Stimulated activated CD4-positive, alpha-beta T cell treated with anti-CD3 and anti-CD28 coated beads, TNF-alpha, amount 100 ng/mL, for 24 hours (primary cell): ENCODE measurements around the gene GATM.
"Not testable (repeated sequence)": the region's sequence is repeated elsewhere in the genome, so short reads cannot be mapped to it uniquely, and the experiment has no call there.

ENCODE experiments used
- DNase-seq, 3 experiments: peaks; one replicate each; pipeline ENCODE4 v3.0.0-alpha.2; 2020; ENCODE audit warnings: low read depth in 3 of 3

GATM gene

GRCh38 chr15:45387380-45388007 lies 9.2 kb upstream of the GATM start:
- DNase-seq, result no peak

- DNase-seq, result no peak
Observed at GRCh38 chr15:45386974-45387373, 8.6 kb upstream of the GATM start.

- no peak for DNase-seq
Observed at GRCh38 chr15:45386420-45386819, 8.1 kb upstream of the GATM start.

GRCh38 chr15:45385590-45385989 lies 7.2 kb upstream of the GATM start:
- DNase-seq, result no peak

GRCh38 chr15:45384700-45385099 lies 6.4 kb upstream of the GATM start:
- no peak for DNase-seq

- no peak for DNase-seq
Observed at GRCh38 chr15:45378913-45379262, 544 bp upstream of the GATM start.

- no peak for DNase-seq
Observed at GRCh38 chr15:45377609-45378148, 665 bp downstream of the GATM start.

- no peak for DNase-seq
Observed at GRCh38 chr15:45376967-45377608, 1.3 kb downstream of the GATM start.

- DNase-seq, result no peak
Observed at GRCh38 chr15:45376300-45376928, 1.9 kb downstream of the GATM start.

- no peak for DNase-seq
Observed at GRCh38 chr15:45375836-45376235, 2.5 kb downstream of the GATM start.

- DNase-seq, result no peak
Observed at GRCh38 chr15:45373976-45374375, 4.4 kb downstream of the GATM start.

- no peak for DNase-seq
Observed at GRCh38 chr15:45372041-45372995, 6.0 kb downstream of the GATM start.

GRCh38 chr15:45371546-45371945 lies 6.8 kb downstream of the GATM start:
- no peak for DNase-seq

GRCh38 chr15:45370042-45370441 lies 8.3 kb downstream of the GATM start:
- not testable (repeated sequence) for DNase-seq

GRCh38 chr15:45367222-45367621 lies 11.1 kb downstream of the GATM start:
- DNase-seq, result not testable (repeated sequence)

- no peak for DNase-seq
Observed at GRCh38 chr15:45364271-45364670, 14.1 kb downstream of the GATM start.

GRCh38 chr15:45363801-45364200 lies 14.5 kb downstream of the GATM start:
- DNase-seq, result no peak

GRCh38 chr15:45363334-45363733 lies 15.0 kb downstream of the GATM start:
- no peak for DNase-seq

GRCh38 chr15:45362419-45362818 lies 15.9 kb downstream of the GATM start:
- no peak for DNase-seq

GRCh38 chr15:45361878-45362277 lies 16.5 kb downstream of the GATM start:
- no peak for DNase-seq

- no peak for DNase-seq
Observed at GRCh38 chr15:45355860-45356259, 22.5 kb downstream of the GATM start.

- no peak for DNase-seq
Observed at GRCh38 chr15:45354711-45355110, 23.6 kb downstream of the GATM start.
